ENCODE measurements around the gene MOB1B.

MOB1B gene

GRCh38 chr4:70914000-70914399 lies 11.8 kb downstream of the MOB1B start:
- WGBS, 2 experiments (ENCODE audit: insufficient coverage in 2 of 2) = 95 to 100% methylated on average over 2 of the region's 2 CpGs
- H3K27ac ChIP-seq (ENCODE audit: low read depth, low read length, severe bottlenecking) = no peak overlapping the region
- H3K9me3 ChIP-seq (ENCODE audit: control insufficient read depth, low read length) = no peaks in the 10 kb centered on the region
- no peaks in the 10 kb centered on the region for H3K4me1 ChIP-seq (ENCODE audit: control insufficient read depth, insufficient read depth, low read length, poor library complexity, severe bottlenecking)
- H3K36me3 ChIP-seq (ENCODE audit: control insufficient read depth, insufficient read depth, low read length) = peaks cover 36% of the 10 kb centered on the region
- H3K4me3 ChIP-seq (ENCODE audit: extremely low read depth, insufficient read depth, low read length, poor library complexity, severe bottlenecking) = no peak overlapping the region

GRCh38 chr4:70914631-70915030 lies 12.5 kb downstream of the MOB1B start:
- H3K36me3 ChIP-seq (ENCODE audit: control insufficient read depth, insufficient read depth, low read length) = peaks cover 40% of the 10 kb centered on the region
- peaks cover 4% of the 10 kb centered on the region for H3K9me3 ChIP-seq (ENCODE audit: control insufficient read depth, low read length)
- H3K4me3 ChIP-seq (ENCODE audit: extremely low read depth, insufficient read depth, low read length, poor library complexity, severe bottlenecking) = no peak overlapping the region
- no peaks in the 10 kb centered on the region for H3K4me1 ChIP-seq (ENCODE audit: control insufficient read depth, insufficient read depth, low read length, poor library complexity, severe bottlenecking)
- H3K27ac ChIP-seq (ENCODE audit: low read depth, low read length, severe bottlenecking) = no peak overlapping the region
- no CpG with 5 or more reads among the region's 2 CpGs for WGBS, 2 experiments (ENCODE audit: insufficient coverage in 2 of 2)

GRCh38 chr4:70915036-70915815 lies 13.1 kb downstream of the MOB1B start:
- no peak overlapping the region for H3K4me3 ChIP-seq (ENCODE audit: extremely low read depth, insufficient read depth, low read length, poor library complexity, severe bottlenecking)
- no peaks in the 10 kb centered on the region for H3K4me1 ChIP-seq (ENCODE audit: control insufficient read depth, insufficient read depth, low read length, poor library complexity, severe bottlenecking)
- peaks cover 7% of the 10 kb centered on the region for H3K9me3 ChIP-seq (ENCODE audit: control insufficient read depth, low read length)
- WGBS, 2 experiments (ENCODE audit: insufficient coverage in 2 of 2) = 86 to 98% methylated on average over 5 to 9 of the region's 14 CpGs
- H3K36me3 ChIP-seq (ENCODE audit: control insufficient read depth, insufficient read depth, low read length) = peaks cover 40% of the 10 kb centered on the region
- no peak overlapping the region for H3K27ac ChIP-seq (ENCODE audit: low read depth, low read length, severe bottlenecking)

GRCh38 chr4:70915874-70916559 lies 13.8 kb downstream of the MOB1B start:
- 88 to 100% methylated on average over 3 to 5 of the region's 8 CpGs for WGBS, 2 experiments (ENCODE audit: insufficient coverage in 2 of 2)
- Histone ChIP-seq H3K4me1 (ENCODE audit: control insufficient read depth, insufficient read depth, low read length, poor library complexity, severe bottlenecking) (no peaks in the 10 kb centered on the region), H3K9me3 (ENCODE audit: control insufficient read depth, low read length) (peaks cover 10% of the 10 kb centered on the region), H3K4me3 (ENCODE audit: extremely low read depth, insufficient read depth, low read length, poor library complexity, severe bottlenecking) (no peak overlapping the region), H3K27ac (ENCODE audit: low read depth, low read length, severe bottlenecking) (no peak overlapping the region), H3K36me3 (ENCODE audit: control insufficient read depth, insufficient read depth, low read length) (peaks cover 41% of the 10 kb centered on the region)

GRCh38 chr4:70920592-70920991 lies 18.4 kb downstream of the MOB1B start:
- H3K9me3 ChIP-seq (ENCODE audit: control insufficient read depth, low read length) = peaks cover 10% of the 10 kb centered on the region
- peaks cover 24% of the 10 kb centered on the region for H3K36me3 ChIP-seq (ENCODE audit: control insufficient read depth, insufficient read depth, low read length)
- peaks cover 5% of the 10 kb centered on the region for H3K4me1 ChIP-seq (ENCODE audit: control insufficient read depth, insufficient read depth, low read length, poor library complexity, severe bottlenecking)
- H3K4me3 ChIP-seq (ENCODE audit: extremely low read depth, insufficient read depth, low read length, poor library complexity, severe bottlenecking) = no peak overlapping the region
- H3K27ac ChIP-seq (ENCODE audit: low read depth, low read length, severe bottlenecking) = no peak overlapping the region

- H3K27ac ChIP-seq (ENCODE audit: low read depth, low read length, severe bottlenecking) = no peak overlapping the region
- WGBS, 2 experiments (ENCODE audit: insufficient coverage in 2 of 2) = 80% methylated on average over 1 of the region's 1 CpG; no CpG with 5 or more reads in 1 of the 2 experiments
- peaks cover under 1% of the 10 kb centered on the region for H3K9me3 ChIP-seq (ENCODE audit: control insufficient read depth, low read length)
- peaks cover 20% of the 10 kb centered on the region for H3K36me3 ChIP-seq (ENCODE audit: control insufficient read depth, insufficient read depth, low read length)
- peaks cover 7% of the 10 kb centered on the region for H3K4me1 ChIP-seq (ENCODE audit: control insufficient read depth, insufficient read depth, low read length, poor library complexity, severe bottlenecking)
- H3K4me3 ChIP-seq (ENCODE audit: extremely low read depth, insufficient read depth, low read length, poor library complexity, severe bottlenecking) = no peak overlapping the region
Observed at GRCh38 chr4:70925418-70925817, 23.2 kb downstream of the MOB1B start.

- 83 to 100% methylated on average over 1 of the region's 6 CpGs for WGBS, 2 experiments (ENCODE audit: insufficient coverage in 2 of 2)
- Histone ChIP-seq H3K4me1 (ENCODE audit: control insufficient read depth, insufficient read depth, low read length, poor library complexity, severe bottlenecking) (peaks cover 7% of the 10 kb centered on the region), H3K36me3 (ENCODE audit: control insufficient read depth, insufficient read depth, low read length) (peaks cover 21% of the 10 kb centered on the region), H3K27ac (ENCODE audit: low read depth, low read length, severe bottlenecking) (no peak overlapping the region), H3K9me3 (ENCODE audit: control insufficient read depth, low read length) (no peaks in the 10 kb centered on the region), H3K4me3 (ENCODE audit: extremely low read depth, insufficient read depth, low read length, poor library complexity, severe bottlenecking) (no peak overlapping the region)
Observed at GRCh38 chr4:70925899-70926635, 23.9 kb downstream of the MOB1B start.

DNA sequence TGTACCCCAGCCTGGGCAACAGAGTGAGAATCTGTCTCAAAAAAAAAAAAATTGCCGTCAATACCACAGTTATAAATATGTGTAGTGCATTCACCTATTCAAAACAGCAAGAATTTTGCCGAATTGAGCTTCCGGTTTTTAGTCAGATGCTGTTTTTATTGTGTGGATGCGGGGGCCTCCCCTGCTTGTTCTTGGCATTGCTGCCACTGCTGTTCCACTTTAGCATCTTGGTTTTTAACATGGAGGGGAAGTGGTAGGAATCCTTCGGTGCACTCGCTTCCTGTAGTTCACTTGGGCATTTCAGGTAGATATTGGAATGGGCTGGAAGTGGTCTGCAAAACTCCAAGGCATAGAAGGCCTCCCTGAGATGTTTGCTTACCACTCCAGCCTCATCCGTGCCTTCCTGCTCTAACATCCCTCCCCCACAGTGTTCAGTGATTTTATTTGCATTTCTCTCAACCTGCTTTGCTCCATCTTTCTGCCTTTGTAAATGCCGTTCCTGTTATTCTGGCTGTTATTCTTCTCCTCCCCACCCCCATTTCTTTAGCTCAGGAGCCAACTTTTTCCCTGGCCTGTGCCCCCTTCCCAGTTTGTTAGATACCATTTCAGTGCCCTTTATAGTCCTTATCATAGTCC lies 25.5 kb downstream of the MOB1B start:
- WGBS, 2 experiments (ENCODE audit: insufficient coverage in 2 of 2) = 92% methylated on average over 5 of the region's 8 CpGs
- Histone ChIP-seq H3K4me1 (ENCODE audit: control insufficient read depth, insufficient read depth, low read length, poor library complexity, severe bottlenecking) (peaks cover 7% of the 10 kb centered on the region), H3K9me3 (ENCODE audit: control insufficient read depth, low read length) (peaks cover 3% of the 10 kb centered on the region), H3K36me3 (ENCODE audit: control insufficient read depth, insufficient read depth, low read length) (peaks cover 33% of the 10 kb centered on the region), H3K27ac (ENCODE audit: low read depth, low read length, severe bottlenecking) (no peak overlapping the region), H3K4me3 (ENCODE audit: extremely low read depth, insufficient read depth, low read length, poor library complexity, severe bottlenecking) (no peak overlapping the region)

GRCh38 chr4:70930530-70931256 lies 28.5 kb downstream of the MOB1B start:
- no CpG with 5 or more reads among the region's 2 CpGs for WGBS, 2 experiments (ENCODE audit: insufficient coverage in 2 of 2)
- no peak overlapping the region for H3K27ac ChIP-seq (ENCODE audit: low read depth, low read length, severe bottlenecking)
- peaks cover 54% of the 10 kb centered on the region for H3K36me3 ChIP-seq (ENCODE audit: control insufficient read depth, insufficient read depth, low read length)
- no peak overlapping the region for H3K4me3 ChIP-seq (ENCODE audit: extremely low read depth, insufficient read depth, low read length, poor library complexity, severe bottlenecking)
- peaks cover 2% of the 10 kb centered on the region for H3K4me1 ChIP-seq (ENCODE audit: control insufficient read depth, insufficient read depth, low read length, poor library complexity, severe bottlenecking)
- peaks cover 3% of the 10 kb centered on the region for H3K9me3 ChIP-seq (ENCODE audit: control insufficient read depth, low read length)

DNA sequence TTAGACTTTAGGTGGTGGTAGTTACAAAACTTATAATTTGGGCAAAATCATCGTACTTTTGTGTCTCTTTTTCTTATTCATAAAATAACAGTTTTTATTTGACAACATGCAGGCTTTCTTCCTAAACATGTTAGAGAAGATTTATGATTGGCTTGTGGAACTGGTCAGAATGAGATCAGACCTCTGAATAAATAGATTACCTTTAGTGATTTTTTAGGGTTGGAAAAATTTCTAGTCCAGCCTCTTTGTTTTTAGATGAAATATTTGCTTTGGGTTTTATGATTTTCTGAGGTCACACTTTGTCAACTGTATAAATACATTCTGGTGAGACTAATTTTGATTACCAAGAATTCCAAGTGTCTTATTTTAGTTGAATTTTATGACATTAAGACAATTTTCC lies 29.2 kb downstream of the MOB1B start:
- Histone ChIP-seq H3K36me3 (ENCODE audit: control insufficient read depth, insufficient read depth, low read length) (peaks cover 58% of the 10 kb centered on the region), H3K27ac (ENCODE audit: low read depth, low read length, severe bottlenecking) (no peak overlapping the region), H3K9me3 (ENCODE audit: control insufficient read depth, low read length) (peaks cover 3% of the 10 kb centered on the region), H3K4me3 (ENCODE audit: extremely low read depth, insufficient read depth, low read length, poor library complexity, severe bottlenecking) (no peak overlapping the region), H3K4me1 (ENCODE audit: control insufficient read depth, insufficient read depth, low read length, poor library complexity, severe bottlenecking) (peaks cover 2% of the 10 kb centered on the region)
- WGBS, 2 experiments (ENCODE audit: insufficient coverage in 2 of 2) = no CpG with 5 or more reads among the region's 1 CpG

Data from mesodermal cell (in vitro differentiated cells).